Measurements from ENCODE around the gene RRAGA.
"Not testable (repeated sequence)": the region's sequence is repeated elsewhere in the genome, so short reads cannot be mapped to it uniquely, and the experiment has no call there.

Gene RRAGA

DNA sequence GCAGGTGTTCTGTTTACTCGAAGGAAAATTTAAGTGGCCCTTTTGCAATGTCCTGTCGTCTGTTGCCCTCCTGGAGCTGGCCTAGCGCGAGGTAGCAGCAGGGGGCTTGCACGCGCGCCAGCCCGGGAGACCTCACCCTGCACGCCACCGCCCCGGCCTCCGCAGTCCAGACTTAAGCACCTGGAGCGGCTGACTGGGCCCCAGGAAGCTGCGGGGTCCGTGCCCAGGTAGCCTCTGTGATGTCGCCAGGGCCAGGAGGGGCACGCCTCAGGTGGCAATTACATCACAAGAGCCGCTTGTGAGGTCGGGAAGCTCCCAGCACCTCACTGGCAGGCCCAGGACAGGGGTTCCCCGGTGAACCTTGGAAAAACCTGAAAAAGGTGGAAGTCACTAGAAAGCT, 16.2 kb upstream of the RRAGA start, which contains the start of gene SAXO1:
Gene SAXO1, minus strand, starts transcription at position 195 of the 400 bp plus-strand sequence. CDS start 301 bp downstream, outside the sequence.
- Histone ChIP-seq H3K4me3 (ENCODE audit: low read length) (no peak within 1 kb of the TSS), H3K4me1 (ENCODE audit: insufficient read depth, low read length) (no peaks in the 10 kb centered on the region), H2AFZ (ENCODE audit: low read depth, low read length) (no peak within 1 kb of the TSS), H3K27me3 (ENCODE audit: insufficient read depth, low read length) (no peaks in the 10 kb centered on the region), H3K36me3 (ENCODE audit: insufficient read depth, low read length) (no peaks in the 10 kb centered on the region), H3K9me3 (ENCODE audit: low read length) (peaks cover 5% of the 10 kb centered on the region)

DNA sequence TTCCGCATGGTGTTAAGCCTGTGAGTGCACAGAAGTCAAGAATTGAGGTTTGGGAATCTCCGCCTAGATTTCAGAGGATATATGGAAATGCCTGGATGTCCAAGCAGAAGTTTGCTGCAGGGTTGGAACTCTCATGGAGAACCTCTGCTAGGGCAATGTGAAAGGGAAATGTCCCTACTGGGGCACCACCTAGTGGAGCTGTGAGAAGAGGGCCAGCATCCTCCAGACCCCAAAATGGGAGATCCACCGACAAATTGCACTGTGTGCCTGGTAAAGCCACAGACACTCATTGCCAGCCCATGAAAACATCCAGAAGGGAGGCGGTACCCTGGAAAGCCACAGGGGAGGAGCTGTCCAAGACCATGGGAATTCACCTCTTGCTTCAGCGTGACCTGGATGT, 12.6 kb upstream of the RRAGA start:
- Histone ChIP-seq H3K27me3 (ENCODE audit: insufficient read depth, low read length) (no peaks in the 10 kb centered on the region), H3K4me1 (ENCODE audit: insufficient read depth, low read length) (no peaks in the 10 kb centered on the region), H3K9me3 (ENCODE audit: low read length) (peaks cover 5% of the 10 kb centered on the region), H3K4me3 (ENCODE audit: low read length) (no peak overlapping the region), H2AFZ (ENCODE audit: low read depth, low read length) (no peak overlapping the region), H3K36me3 (ENCODE audit: insufficient read depth, low read length) (no peaks in the 10 kb centered on the region)

DNA sequence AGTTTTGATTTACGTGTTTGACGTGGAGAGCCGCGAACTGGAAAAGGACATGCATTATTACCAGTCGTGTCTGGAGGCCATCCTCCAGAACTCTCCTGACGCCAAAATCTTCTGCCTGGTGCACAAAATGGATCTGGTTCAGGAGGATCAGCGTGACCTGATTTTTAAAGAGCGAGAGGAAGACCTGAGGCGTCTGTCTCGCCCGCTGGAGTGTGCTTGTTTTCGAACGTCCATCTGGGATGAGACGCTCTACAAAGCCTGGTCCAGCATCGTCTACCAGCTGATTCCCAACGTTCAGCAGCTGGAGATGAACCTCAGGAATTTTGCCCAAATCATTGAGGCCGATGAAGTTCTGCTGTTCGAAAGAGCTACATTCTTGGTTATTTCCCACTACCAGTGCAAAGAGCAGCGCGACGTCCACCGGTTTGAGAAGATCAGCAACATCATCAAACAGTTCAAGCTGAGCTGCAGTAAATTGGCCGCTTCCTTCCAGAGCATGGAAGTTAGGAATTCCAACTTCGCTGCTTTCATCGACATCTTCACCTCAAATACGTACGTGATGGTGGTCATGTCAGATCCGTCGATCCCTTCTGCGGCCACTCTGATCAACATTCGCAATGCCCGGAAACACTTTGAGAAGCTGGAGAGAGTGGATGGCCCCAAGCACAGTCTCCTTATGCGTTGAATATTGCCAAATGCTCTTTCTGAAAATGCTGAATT, 850 bp downstream of the RRAGA start:
- Histone ChIP-seq H3K9me3 (ENCODE audit: low read length) (no peaks in the 10 kb centered on the region), H3K27me3 (ENCODE audit: insufficient read depth, low read length) (no peaks in the 10 kb centered on the region), H3K4me3 (ENCODE audit: low read length) (peak overlapping the region; percentile 83), H3K4me1 (ENCODE audit: insufficient read depth, low read length) (peaks cover 12% of the 10 kb centered on the region), H2AFZ (ENCODE audit: low read depth, low read length) (peak overlapping the region; percentile 49), H3K36me3 (ENCODE audit: insufficient read depth, low read length) (peaks cover 10% of the 10 kb centered on the region)

DNA sequence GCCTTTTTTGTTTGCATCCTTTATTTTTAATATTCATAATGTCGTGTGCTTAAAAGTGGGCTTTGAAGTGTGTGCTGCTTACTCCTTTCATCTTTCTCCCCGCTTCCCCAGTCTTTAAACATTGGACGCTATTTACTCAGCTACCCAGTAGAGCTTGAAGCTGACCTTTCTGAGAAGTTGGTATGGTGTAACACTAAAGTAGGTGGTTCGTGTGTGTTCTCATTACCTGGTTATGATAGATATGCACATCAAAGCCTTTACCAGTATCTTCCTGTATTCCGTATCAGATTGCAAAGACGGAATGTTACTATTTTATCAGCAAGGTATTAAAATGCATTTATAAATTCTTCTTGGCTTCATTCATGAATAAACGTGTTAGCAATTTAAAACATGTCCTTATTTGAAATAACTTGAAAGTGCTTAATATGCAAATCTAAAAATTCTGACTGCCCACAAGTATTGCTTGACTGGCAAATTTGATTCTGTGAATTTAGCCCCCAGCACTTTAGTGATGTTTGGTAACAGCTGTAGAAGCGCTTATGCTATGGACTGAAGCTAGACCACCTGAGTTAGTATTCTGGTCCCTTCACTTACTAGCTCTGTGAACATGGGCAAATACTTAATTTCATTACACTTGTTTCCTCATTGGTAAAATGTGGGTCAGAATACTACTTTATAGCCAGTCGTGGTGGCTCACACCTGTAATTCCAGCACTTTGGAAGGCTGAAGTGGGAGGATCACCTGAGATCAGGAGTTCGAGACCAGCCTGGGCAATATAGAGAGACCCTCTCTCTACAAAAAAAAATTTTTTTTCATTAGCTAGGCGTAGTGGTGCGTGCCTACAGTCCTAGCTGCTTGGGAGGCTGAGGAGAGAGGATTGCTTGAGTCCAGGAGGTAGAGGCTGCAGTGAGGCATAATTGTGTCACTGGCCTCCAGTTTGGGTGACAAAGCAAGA, 1.7 kb downstream of the RRAGA start:
- peaks cover 12% of the 10 kb centered on the region for H3K4me1 ChIP-seq (ENCODE audit: insufficient read depth, low read length)
- peak overlapping the region; percentile 83 for H3K4me3 ChIP-seq (ENCODE audit: low read length)
- no peak overlapping the region for H2AFZ ChIP-seq (ENCODE audit: low read depth, low read length)
- H3K27me3 ChIP-seq (ENCODE audit: insufficient read depth, low read length) = no peaks in the 10 kb centered on the region
- peaks cover 10% of the 10 kb centered on the region for H3K36me3 ChIP-seq (ENCODE audit: insufficient read depth, low read length)
- no peaks in the 10 kb centered on the region for H3K9me3 ChIP-seq (ENCODE audit: low read length)

DNA sequence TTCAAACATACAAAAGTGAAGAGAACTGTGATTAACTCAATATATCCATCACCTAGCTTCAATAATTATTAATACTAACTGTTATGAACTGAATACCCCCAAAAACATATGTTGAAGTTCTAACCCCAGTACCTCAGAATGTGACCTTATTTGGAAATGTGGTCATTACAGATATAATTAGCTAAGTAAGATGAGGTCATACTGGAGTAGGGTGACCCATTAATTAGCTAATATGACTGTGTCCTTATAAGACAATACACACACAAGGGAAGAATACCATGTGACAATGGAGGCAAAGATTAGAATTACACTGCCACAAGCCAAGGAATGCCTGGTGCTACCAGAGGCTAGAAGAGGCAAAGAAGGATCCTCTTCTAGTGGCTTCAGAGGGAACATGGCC, 7.8 kb downstream of the RRAGA start:
- no peak overlapping the region for H3K4me3 ChIP-seq (ENCODE audit: low read length)
- peaks cover 48% of the 10 kb centered on the region for H3K36me3 ChIP-seq (ENCODE audit: insufficient read depth, low read length)
- no peaks in the 10 kb centered on the region for H3K27me3 ChIP-seq (ENCODE audit: insufficient read depth, low read length)
- no peaks in the 10 kb centered on the region for H3K4me1 ChIP-seq (ENCODE audit: insufficient read depth, low read length)
- no peaks in the 10 kb centered on the region for H3K9me3 ChIP-seq (ENCODE audit: low read length)
- no peak overlapping the region for H2AFZ ChIP-seq (ENCODE audit: low read depth, low read length)

DNA sequence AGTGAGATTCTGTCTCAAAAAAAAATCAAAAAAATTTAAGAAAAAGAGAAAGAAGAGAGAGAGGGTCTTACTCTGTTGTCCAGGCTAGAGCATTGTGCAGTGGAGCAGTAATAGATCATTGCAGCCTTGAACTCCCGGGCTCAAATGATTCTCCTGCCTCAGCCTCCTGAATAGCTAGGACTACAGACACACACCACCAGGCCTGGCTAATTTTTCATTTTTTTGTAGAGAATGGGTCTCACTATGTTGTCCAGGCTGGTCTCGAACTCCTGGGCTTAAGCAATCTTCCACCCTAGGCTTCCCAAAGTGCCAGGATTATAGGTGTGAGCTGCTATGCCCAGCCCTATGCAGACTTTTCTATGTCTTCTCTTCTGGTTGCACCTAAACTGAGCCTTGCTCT, 25.0 kb downstream of the RRAGA start:
- H3K9me3 ChIP-seq (ENCODE audit: low read length) = peaks cover 5% of the 10 kb centered on the region
- no peak overlapping the region for H2AFZ ChIP-seq (ENCODE audit: low read depth, low read length)
- H3K36me3 ChIP-seq (ENCODE audit: insufficient read depth, low read length) = peaks cover 70% of the 10 kb centered on the region
- H3K4me3 ChIP-seq (ENCODE audit: low read length) = no peak overlapping the region
- H3K27me3 ChIP-seq (ENCODE audit: insufficient read depth, low read length) = no peaks in the 10 kb centered on the region
- no peaks in the 10 kb centered on the region for H3K4me1 ChIP-seq (ENCODE audit: insufficient read depth, low read length)

DNA sequence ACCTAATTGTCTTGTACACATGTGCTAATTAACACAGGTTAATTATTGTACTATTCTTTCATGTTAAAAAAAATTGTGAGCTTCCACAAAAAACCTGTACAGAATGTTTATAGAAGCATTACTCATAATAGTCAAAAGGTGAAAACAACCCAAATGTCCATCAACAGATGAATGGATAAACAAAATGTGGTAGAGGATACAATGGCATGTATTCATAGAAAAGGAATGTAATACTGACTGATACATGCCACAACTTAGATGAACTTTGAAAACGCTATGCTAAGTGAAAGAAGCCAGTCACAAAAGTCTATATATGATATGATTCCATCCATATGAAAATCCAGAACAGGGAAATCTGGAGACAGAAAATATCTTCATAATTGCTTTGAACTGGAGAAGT, 25.6 kb downstream of the RRAGA start:
- no peaks in the 10 kb centered on the region for H3K4me1 ChIP-seq (ENCODE audit: insufficient read depth, low read length)
- H3K4me3 ChIP-seq (ENCODE audit: low read length) = no peak overlapping the region
- no peak overlapping the region for H2AFZ ChIP-seq (ENCODE audit: low read depth, low read length)
- H3K36me3 ChIP-seq (ENCODE audit: insufficient read depth, low read length) = peaks cover 68% of the 10 kb centered on the region
- H3K9me3 ChIP-seq (ENCODE audit: low read length) = peaks cover 5% of the 10 kb centered on the region
- no peaks in the 10 kb centered on the region for H3K27me3 ChIP-seq (ENCODE audit: insufficient read depth, low read length)

DNA sequence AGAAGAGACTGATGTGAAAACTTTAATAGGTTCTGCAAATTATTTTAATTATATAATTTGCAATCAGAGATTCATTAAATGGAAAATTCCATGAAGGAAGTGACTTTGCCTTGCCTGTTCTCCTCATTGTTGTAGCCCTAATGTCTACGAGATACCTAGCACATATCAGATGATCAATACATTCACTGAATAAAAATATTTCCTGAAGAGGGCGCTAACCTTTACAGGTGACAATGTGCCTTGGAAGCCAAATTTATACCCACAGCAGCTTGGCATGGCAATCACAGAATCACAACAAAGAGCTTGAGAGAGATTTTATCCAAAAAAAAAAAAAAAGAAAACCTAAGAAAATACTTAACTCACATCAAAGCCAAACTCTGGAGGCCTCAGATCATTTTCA, 36.1 kb downstream of the RRAGA start:
- no peaks in the 10 kb centered on the region for H3K27me3 ChIP-seq (ENCODE audit: insufficient read depth, low read length)
- peaks cover 73% of the 10 kb centered on the region for H3K36me3 ChIP-seq (ENCODE audit: insufficient read depth, low read length)
- no peak overlapping the region for H3K4me3 ChIP-seq (ENCODE audit: low read length)
- H3K9me3 ChIP-seq (ENCODE audit: low read length) = no peaks in the 10 kb centered on the region
- no peak overlapping the region for H2AFZ ChIP-seq (ENCODE audit: low read depth, low read length)
- H3K4me1 ChIP-seq (ENCODE audit: insufficient read depth, low read length) = no peaks in the 10 kb centered on the region

DNA sequence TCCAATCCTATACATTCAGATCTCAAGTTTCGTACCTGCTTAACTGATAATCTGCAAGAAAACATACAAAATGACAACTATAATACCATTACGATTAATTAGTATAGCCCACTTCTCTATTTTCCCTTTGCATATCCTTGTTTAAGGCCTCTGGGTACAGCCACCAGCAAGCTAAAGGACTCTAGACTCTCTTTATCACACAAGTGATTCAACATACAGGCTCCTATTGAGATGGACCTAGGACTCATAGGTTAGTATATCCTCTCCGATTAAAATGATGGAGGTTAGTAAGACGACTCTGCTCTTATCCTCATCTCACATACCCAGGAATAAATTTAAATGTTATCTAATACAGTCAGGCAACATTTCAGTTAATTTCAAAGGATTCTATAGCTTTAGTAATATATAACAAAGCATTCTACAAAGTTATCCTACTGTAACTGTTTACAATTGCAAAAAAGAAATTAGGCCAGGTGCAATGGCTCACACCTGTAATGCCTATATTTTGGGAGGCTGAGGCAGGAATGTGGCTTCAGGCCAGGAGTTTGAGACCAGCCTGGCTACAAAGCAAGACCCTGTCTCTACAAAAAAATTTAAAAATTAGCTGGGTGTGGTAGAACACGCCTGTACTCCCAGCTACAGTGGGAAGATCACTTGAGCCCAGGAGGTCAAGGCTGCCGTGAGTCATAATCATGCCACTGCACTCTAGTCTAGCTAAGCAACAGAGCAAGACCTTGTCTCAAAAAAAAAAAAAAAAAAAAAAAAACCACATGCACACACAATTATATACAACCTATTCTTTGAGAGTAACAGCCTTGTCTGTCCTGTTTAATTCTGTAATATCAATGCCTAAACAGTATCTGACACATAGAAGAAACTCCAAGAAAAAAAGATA, 38.1 kb downstream of the RRAGA start:
- peaks cover 74% of the 10 kb centered on the region for H3K36me3 ChIP-seq (ENCODE audit: insufficient read depth, low read length)
- H3K9me3 ChIP-seq (ENCODE audit: low read length) = no peaks in the 10 kb centered on the region
- no peaks in the 10 kb centered on the region for H3K27me3 ChIP-seq (ENCODE audit: insufficient read depth, low read length)
- no peak overlapping the region for H3K4me3 ChIP-seq (ENCODE audit: low read length)
- H3K4me1 ChIP-seq (ENCODE audit: insufficient read depth, low read length) = no peaks in the 10 kb centered on the region
- no peak overlapping the region for H2AFZ ChIP-seq (ENCODE audit: low read depth, low read length)

DNA sequence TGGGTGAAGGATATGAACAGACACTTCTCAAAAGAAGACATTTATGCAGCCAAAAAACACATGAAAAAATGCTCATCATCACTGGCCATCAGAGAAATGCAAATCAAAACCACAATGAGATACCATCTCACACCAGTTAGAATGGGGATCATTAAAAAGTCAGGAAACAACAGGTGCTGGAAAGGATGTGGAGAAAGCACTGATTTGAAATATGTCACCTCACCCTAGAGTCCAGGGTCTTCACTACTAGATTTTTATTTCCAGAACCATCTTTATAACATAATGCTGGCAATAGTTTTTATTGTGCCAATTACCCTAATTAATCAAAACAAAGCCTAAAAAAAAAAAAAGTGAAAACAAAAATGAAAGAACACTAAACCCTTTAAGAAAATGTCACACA, 48.2 kb downstream of the RRAGA start:
- not testable (repeated sequence) for H3K27me3 ChIP-seq (ENCODE audit: insufficient read depth, low read length); H3K4me1 ChIP-seq (ENCODE audit: insufficient read depth, low read length); H2AFZ ChIP-seq (ENCODE audit: low read depth, low read length); H3K4me3 ChIP-seq (ENCODE audit: low read length); H3K9me3 ChIP-seq (ENCODE audit: low read length)
- peaks cover 43% of the 10 kb centered on the region for H3K36me3 ChIP-seq (ENCODE audit: insufficient read depth, low read length)

All from neuron (in vitro differentiated cells).